SK-N-SH (cell line): Measurements from ENCODE around the gene PHKG1.
"Not testable (repeated sequence)": the region's sequence is repeated elsewhere in the genome, so short reads cannot be mapped to it uniquely, and the experiment has no call there.

ENCODE experiments used
- POLR2AphosphoS5 ChIP-seq: IDR thresholded peaks from 2 replicates; pipeline ENCODE4 v1.6.1; 2012; ENCODE audit warnings: low read depth, low read length
- RAD21 ChIP-seq: IDR thresholded peaks from 2 replicates; pipeline ENCODE4 v1.6.1; 2012; ENCODE audit warnings: mild to moderate bottlenecking, low read length
- SIN3A ChIP-seq: IDR thresholded peaks from 2 replicates; pipeline ENCODE4 v1.6.1; 2012; ENCODE audit warnings: low read depth, mild to moderate bottlenecking, low read length, moderate library complexity, borderline replicate concordance
- YY1 ChIP-seq: IDR thresholded peaks from 2 replicates; pipeline ENCODE4 v1.4.0; 2012; ENCODE audit warnings: low read depth, mild to moderate bottlenecking
- TF ChIP-seq, protein P1 (sequence below): IDR thresholded peaks from 2 replicates; pipeline ENCODE4 v1.4.0; 2012; ENCODE audit warnings: low read depth
- TF ChIP-seq, protein P2 (sequence below): fragments of 200-600 bp; sonication (generic); IDR thresholded peaks from 2 replicates; pipeline ENCODE4 v1.6.1; 2017; ENCODE audit warnings: antibody characterized with exemption, mild to moderate bottlenecking, moderate library complexity

DNA sequence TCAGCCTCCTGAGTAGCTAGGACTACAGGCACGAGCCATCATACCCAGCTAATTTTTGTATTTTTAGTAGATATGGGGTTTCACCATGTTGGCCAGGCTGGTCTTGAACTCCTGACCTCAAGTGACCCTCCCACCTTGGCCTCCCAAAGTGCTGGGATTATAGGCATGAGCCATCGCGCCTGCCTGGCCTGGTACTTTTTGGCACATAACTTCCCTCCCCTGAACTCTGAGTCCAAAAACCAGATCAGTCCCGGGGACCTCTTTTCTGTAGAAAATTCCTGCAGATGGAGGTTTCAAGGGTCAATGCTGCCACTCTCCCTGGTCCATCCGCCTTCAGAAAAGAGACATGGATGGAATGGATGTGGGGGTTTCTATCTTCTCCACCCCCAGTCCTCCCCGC, 364 bp downstream of the PHKG1 start:
- TF ChIP-seq, protein P1, sequence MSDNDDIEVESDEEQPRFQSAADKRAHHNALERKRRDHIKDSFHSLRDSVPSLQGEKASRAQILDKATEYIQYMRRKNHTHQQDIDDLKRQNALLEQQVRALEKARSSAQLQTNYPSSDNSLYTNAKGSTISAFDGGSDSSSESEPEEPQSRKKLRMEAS, result not testable (repeated sequence)
- TF ChIP-seq RAD21, SIN3A, YY1, POLR2AphosphoS5: not testable (repeated sequence)
- TF ChIP-seq, protein P2, sequence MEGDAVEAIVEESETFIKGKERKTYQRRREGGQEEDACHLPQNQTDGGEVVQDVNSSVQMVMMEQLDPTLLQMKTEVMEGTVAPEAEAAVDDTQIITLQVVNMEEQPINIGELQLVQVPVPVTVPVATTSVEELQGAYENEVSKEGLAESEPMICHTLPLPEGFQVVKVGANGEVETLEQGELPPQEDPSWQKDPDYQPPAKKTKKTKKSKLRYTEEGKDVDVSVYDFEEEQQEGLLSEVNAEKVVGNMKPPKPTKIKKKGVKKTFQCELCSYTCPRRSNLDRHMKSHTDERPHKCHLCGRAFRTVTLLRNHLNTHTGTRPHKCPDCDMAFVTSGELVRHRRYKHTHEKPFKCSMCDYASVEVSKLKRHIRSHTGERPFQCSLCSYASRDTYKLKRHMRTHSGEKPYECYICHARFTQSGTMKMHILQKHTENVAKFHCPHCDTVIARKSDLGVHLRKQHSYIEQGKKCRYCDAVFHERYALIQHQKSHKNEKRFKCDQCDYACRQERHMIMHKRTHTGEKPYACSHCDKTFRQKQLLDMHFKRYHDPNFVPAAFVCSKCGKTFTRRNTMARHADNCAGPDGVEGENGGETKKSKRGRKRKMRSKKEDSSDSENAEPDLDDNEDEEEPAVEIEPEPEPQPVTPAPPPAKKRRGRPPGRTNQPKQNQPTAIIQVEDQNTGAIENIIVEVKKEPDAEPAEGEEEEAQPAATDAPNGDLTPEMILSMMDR, result not testable (repeated sequence)
